ENCODE data around the gene MYO9A. TPM values are rescaled to one million over a fixed set of nuclear protein-coding genes. Genes with fewer than 3 reads are reported as not detected.

The MYO9A gene
- total and polyA plus RNA-seq, 2 donors, result 13.8 to 179 TPM

DNA sequence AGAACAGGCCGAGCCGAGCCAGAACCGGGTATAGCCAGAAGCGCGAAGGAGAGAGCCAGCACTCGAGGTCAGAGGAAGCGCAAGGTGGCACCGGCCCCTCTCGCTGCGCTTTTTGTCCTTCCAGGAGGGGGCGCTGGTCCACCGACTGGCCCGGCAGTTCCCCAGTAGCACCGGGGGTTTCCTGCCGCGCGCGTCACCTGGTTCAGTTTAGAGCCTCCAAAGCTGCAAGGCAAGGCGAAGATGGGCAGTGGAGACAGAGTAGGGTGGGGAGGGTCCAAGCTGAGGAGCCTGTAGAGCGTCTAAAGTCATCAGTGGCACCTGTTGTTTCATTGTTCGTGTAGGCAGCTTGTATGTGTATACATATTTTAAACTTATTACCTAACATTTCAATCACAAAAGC, 315.2 kb downstream of the MYO9A start:
- H3K36me3 ChIP-seq (ENCODE audit: insufficient read depth), result no peaks in the 10 kb centered on the region
- no peak for DNase-seq (ENCODE audit: extremely low spot score)
- H3K4me1 ChIP-seq (ENCODE audit: insufficient read depth), result peaks cover 3% of the 10 kb centered on the region
- no peak overlapping the region for H3K4me3 ChIP-seq (ENCODE audit: low read depth, low read length)
- H3K27ac ChIP-seq (ENCODE audit: low read depth), result no peak overlapping the region
- 73% methylated on average over 21 of the region's 21 CpGs for whole genome bisulfite sequencing

DNA sequence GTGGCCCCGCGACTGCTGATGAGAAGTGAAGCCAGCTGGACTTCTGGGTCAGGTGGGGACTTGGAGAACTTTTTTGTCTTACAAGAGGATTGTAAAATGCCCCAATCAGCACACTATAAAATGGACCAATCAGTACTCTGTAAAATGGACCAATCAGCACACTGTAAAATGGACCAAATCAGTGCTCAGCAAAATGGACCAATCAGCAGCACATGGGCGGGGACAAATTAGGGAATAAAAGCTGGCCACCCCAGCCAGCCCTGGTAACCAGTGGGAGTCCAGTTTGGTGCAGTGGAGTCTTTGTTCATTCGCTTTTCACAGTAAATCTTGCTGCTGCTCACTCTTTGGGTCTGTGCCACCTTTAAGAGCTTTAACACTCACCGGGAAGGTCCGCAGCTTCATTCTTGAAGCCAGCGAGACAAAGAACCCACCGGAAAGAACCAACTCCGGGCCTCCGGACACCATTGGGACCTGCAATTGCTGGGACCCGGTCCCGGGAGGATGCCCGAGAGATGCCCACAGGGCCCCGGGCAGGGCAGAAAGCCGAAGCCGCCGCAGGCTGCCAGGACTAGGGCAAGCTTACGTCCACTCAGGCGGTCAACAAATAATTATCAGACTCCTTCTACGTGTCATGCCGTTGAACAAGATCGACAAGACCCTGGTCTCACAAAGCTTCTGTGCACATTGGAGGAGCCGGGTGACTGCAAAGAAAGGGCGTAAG, 315.9 kb downstream of the MYO9A start:
- 94% methylated on average over 24 of the region's 24 CpGs for WGBS

DNA sequence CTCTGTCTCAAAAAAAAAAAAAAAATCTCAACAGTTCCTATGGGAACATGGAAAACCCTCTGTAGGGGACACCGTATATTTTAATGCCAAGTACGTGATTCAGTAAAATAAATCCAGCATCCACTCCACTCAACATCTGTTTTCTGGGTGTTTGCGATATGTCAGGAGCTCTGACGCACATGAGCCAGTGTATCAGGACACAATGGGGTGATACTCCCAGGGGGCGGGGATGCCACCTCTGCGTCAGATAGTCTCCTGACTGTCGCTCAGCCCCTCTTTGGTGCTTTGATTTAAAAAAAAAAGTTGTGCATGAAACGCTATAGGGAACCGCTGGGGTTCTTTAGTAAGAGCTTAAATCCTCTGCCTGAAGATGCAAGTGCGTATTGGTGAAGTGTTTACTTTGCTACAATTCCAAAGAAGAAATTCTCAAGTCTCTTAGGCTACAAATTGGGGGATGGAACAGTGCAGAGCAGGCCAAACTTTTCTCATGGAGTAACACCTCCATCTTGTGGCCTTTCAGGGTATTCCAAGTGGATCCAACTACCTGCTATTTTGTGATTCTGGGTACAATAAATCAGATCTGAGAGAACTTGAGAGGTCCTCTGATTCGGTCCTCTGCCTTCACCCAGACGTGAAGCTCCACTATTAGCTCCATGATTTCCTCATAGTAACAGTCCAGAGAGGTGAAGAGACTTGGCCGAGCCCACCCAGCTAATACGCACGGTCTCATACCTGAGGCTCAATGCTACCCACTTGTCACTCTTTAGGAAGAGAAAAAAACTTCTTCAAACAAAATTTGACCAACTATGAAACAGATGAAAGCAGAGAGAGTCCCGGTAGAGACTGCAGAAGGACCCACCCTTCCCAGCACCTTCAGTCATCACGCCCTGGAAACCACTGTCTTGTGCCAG, 316.9 kb downstream of the MYO9A start:
- DNase-seq (ENCODE audit: extremely low spot score), result peak; percentile 79
- H3K4me1 ChIP-seq (ENCODE audit: insufficient read depth), result no peaks in the 10 kb centered on the region
- no peak overlapping the region for H3K27ac ChIP-seq (ENCODE audit: low read depth)
- 47% methylated on average over 17 of the region's 17 CpGs for WGBS
- H3K4me3 ChIP-seq (ENCODE audit: low read depth, low read length), result no peak overlapping the region
- no peaks in the 10 kb centered on the region for H3K36me3 ChIP-seq (ENCODE audit: insufficient read depth)

More for the DNA sequence above, 315.9 kb downstream of the MYO9A start:
- peaks cover 3% of the 10 kb centered on the region for H3K4me1 ChIP-seq (ENCODE audit: insufficient read depth)
- no peak for DNase-seq (ENCODE audit: extremely low spot score)
- no peaks in the 10 kb centered on the region for H3K36me3 ChIP-seq (ENCODE audit: insufficient read depth)
- no peak overlapping the region for H3K4me3 ChIP-seq (ENCODE audit: low read depth, low read length)
- no peak overlapping the region for H3K27ac ChIP-seq (ENCODE audit: low read depth)

DNA sequence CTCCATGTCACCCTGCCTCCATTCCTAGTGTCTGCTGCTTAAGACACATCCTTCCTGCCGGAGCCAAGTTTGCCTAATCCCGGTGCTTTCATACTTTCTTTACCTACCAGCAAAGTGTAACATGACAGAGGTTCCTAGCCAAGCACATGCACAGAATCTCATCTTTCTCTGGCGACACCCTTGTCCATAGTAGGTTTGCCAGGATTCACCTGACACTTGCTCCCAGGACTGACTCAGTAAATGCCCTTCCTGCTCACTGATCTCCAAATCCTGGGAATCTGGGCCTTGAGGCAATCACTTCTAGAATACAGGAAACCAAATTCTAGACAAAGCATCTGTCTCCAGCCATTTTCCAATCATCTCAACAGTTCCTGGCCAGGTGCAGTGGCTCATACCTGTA, 317.8 kb downstream of the MYO9A start:
- DNase-seq (ENCODE audit: extremely low spot score), result no peak
- Histone ChIP-seq H3K36me3 (ENCODE audit: insufficient read depth) (no peaks in the 10 kb centered on the region), H3K27ac (ENCODE audit: low read depth) (no peak overlapping the region), H3K4me1 (ENCODE audit: insufficient read depth) (no peaks in the 10 kb centered on the region), H3K4me3 (ENCODE audit: low read depth, low read length) (no peak overlapping the region)
- 90% methylated on average over 3 of the region's 3 CpGs for WGBS

DNA sequence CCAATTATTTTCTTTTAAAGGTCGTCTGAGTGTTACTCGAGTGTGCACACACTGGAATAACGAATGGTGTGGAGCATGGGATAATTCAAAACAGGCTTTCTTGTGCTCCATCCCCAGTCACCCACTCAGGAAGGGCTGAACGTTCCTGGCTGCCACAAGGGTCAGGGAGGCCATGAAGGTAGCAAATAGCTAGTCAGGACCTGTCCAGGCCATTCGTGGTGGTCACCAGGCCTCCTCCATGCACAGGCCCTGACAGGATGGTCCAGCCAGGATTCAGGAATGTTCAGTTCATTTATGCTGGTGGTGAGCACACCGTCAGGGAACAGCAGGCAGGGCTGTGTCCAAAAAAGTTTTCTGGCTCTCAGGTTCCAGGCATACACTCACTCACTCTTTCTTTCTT, 319.3 kb downstream of the MYO9A start:
- no peaks in the 10 kb centered on the region for H3K4me1 ChIP-seq (ENCODE audit: insufficient read depth)
- no peak overlapping the region for H3K27ac ChIP-seq (ENCODE audit: low read depth)
- H3K36me3 ChIP-seq (ENCODE audit: insufficient read depth), result no peaks in the 10 kb centered on the region
- DNase-seq (ENCODE audit: extremely low spot score), result no peak
- WGBS, result 83% methylated on average over 6 of the region's 6 CpGs
- H3K4me3 ChIP-seq (ENCODE audit: low read depth, low read length), result no peak overlapping the region

DNA sequence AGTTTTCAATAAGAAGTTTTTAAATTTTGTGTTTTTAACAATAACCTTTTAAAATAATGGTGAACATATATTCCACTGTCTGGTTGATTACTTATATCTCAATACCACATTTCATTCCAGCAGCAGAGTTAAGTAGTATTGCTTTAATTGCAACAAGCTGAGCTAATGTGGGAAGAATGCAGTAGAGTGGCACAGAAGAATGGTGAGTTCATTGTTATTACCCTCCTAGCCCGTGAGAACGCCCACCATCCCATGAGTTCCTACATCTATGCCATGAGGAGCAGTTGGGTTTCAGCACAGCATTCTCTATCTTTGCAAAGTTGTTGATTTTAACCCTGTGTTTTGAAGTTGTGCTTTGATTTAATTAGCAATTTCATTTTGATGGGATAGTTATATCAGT, 325.4 kb downstream of the MYO9A start:
- H3K4me1 ChIP-seq (ENCODE audit: insufficient read depth), result no peaks in the 10 kb centered on the region
- no peak overlapping the region for H3K4me3 ChIP-seq (ENCODE audit: low read depth, low read length)
- no peaks in the 10 kb centered on the region for H3K36me3 ChIP-seq (ENCODE audit: insufficient read depth)
- no peak for DNase-seq (ENCODE audit: extremely low spot score)
- no peak overlapping the region for H3K27ac ChIP-seq (ENCODE audit: low read depth)
- 61% methylated on average over 2 of the region's 2 CpGs for WGBS

DNA sequence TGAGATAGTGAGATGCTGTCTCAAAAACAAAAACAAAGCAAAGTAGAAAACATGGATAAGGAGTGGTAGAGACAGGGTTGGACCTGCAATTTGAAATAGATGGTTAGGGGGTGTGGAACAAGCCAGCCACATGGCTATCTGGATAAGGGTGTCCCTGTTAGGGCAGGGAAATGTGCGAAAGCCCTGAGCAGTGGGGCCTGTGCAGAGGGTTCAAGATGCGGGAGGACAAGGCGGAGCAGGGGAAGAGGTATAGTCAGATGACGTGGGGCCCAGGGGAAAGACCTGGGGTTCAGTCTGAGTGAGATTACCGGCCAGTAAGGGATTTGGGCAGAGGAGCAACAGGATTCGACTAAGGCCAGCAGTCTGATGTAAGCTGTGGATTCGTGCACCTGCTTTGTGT, 326.0 kb downstream of the MYO9A start:
- Histone ChIP-seq H3K4me3 (ENCODE audit: low read depth, low read length) (no peak overlapping the region), H3K36me3 (ENCODE audit: insufficient read depth) (no peaks in the 10 kb centered on the region), H3K4me1 (ENCODE audit: insufficient read depth) (no peaks in the 10 kb centered on the region), H3K27ac (ENCODE audit: low read depth) (no peak overlapping the region)
- no peak for DNase-seq (ENCODE audit: extremely low spot score)
- 92% methylated on average over 7 of the region's 7 CpGs for WGBS

DNA sequence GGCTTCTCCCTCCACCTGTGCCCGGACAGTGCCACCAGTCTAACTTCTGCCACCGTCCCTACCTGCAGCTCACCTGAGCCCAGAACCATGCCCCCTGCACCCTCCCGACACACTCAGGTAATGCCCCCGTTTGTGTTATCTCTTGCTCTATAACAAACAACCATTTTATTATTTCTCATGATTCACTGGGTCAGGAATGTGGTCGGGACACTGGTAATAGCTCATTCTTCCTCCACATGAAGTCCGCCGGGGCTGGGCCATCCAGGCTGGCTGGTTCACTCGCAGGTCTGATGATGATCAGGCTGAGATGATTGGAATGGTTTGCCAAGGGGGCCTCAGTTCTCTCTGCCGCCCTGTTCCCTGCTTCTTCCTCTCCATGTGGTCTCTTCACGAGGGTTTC, 327.9 kb downstream of the MYO9A start:
- 74% methylated on average over 10 of the region's 10 CpGs for WGBS

DNA sequence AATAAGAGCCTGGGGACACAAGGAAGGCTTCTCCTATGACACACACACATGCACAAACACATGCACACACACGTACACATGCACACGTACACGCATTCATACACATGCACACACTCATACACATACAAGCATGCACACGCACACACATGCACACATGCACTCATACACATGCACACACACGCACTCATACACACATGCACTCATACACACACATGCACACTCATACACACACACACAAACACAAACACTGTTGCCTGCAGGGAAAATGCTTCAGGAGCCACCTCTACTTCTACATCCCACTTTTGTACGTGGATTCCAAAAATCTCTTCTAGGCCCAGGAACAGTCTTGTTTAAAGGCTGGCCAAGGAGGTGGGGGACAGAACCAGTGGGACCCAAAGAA, 328.3 kb downstream of the MYO9A start:
- WGBS, result 89% methylated on average over 6 of the region's 6 CpGs
- H3K4me3 ChIP-seq (ENCODE audit: low read depth, low read length), result no peak overlapping the region
- no peaks in the 10 kb centered on the region for H3K4me1 ChIP-seq (ENCODE audit: insufficient read depth)
- no peak for DNase-seq (ENCODE audit: extremely low spot score)
- no peaks in the 10 kb centered on the region for H3K36me3 ChIP-seq (ENCODE audit: insufficient read depth)
- no peak overlapping the region for H3K27ac ChIP-seq (ENCODE audit: low read depth)

More for the DNA sequence above, 327.9 kb downstream of the MYO9A start:
- Histone ChIP-seq H3K36me3 (ENCODE audit: insufficient read depth) (no peaks in the 10 kb centered on the region), H3K27ac (ENCODE audit: low read depth) (no peak overlapping the region), H3K4me3 (ENCODE audit: low read depth, low read length) (no peak overlapping the region), H3K4me1 (ENCODE audit: insufficient read depth) (no peaks in the 10 kb centered on the region)
- DNase-seq (ENCODE audit: extremely low spot score), result no peak

DNA sequence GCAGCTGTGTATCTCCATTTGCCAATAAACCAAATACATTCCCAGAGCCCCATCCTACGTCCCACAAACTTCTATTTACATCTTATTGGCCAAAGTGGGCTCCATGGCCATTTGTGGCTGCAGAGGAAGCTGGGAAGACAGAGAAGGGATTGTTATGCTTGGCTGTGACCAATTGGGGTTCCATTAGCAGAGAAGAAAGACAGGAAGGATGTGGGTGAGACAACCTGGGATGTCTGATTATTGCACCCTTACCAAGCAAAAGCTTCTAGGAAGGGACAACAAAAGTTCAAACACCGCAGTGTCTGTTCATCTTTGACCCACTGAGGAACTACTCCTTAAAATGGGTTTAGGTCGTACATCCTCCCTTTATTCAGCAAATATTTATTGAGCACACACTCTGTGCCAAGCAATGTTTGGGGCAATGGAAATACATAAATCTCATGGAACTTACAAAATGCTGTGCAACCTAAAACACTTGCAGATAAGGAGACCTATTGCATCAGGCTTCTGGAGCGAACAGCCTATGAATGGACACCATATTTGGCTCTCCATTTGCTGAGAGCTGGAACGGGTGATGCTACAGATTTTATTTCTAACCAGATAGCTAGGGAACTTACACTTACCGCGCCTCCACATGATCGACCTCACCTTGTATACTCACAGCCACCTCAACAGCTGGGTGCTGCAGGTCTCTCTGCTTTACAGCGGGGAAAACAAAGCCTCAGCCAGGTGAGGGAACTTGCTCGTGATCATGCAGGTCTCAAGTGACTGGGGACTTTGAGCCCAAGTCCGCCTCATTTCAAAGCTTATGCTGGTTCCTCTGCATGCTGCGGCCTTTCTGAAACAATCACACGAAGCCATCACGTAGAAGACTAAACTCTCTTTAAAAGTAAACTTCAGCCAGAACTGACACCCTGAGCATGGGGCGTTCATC, 329.0 kb downstream of the MYO9A start:
- H3K36me3 ChIP-seq (ENCODE audit: insufficient read depth), result no peaks in the 10 kb centered on the region
- no peaks in the 10 kb centered on the region for H3K4me1 ChIP-seq (ENCODE audit: insufficient read depth)
- DNase-seq (ENCODE audit: extremely low spot score), result no peak
- no peak overlapping the region for H3K4me3 ChIP-seq (ENCODE audit: low read depth, low read length)
- 83% methylated on average over 15 of the region's 15 CpGs for WGBS
- no peak overlapping the region for H3K27ac ChIP-seq (ENCODE audit: low read depth)

DNA sequence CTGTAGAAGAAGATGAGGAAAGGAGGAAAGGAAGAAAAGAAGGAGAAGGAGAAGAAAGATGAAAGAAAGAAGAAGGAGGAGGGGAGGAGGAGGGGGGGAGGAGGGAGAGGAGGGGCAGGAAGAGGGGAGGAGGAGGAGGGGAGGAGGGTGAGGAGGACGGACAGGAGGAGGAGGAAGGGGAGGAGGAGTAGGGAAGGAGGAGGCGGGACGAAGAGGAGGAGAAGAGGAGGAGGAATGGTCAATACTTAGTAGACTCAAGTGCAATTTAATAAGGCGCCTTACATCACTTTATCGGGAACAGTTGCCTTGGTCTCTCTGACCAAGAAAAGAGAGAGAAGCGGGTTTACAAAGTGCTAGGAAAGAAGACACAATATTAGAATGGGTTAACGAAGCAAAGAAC, 331.3 kb downstream of the MYO9A start:
- no peak overlapping the region for H3K4me3 ChIP-seq (ENCODE audit: low read depth, low read length)
- 85% methylated on average over 7 of the region's 7 CpGs for WGBS
- H3K27ac ChIP-seq (ENCODE audit: low read depth), result no peak overlapping the region
- no peaks in the 10 kb centered on the region for H3K36me3 ChIP-seq (ENCODE audit: insufficient read depth)
- no peaks in the 10 kb centered on the region for H3K4me1 ChIP-seq (ENCODE audit: insufficient read depth)
- DNase-seq (ENCODE audit: extremely low spot score), result no peak

DNA sequence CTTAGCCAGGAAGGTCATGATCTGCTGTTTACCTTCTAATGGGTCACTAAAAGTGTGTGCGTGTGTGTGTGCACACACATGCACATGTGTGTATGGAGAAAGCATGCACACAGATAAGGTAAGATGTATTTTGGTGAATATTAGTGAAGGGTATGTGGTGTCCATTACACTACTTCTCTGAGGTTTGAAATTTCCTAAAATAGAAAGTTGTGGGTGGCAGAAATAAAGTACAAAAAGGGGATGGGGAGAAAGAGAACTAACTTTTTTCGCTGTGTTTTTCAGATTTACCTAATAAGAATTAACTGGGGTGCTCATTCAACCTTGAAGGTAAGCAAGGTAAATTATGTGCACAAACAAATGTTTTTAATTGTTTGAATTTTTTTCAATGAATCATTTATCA, 332.0 kb downstream of the MYO9A start:
- H3K4me3 ChIP-seq (ENCODE audit: low read depth, low read length), result no peak overlapping the region
- H3K36me3 ChIP-seq (ENCODE audit: insufficient read depth), result no peaks in the 10 kb centered on the region
- DNase-seq (ENCODE audit: extremely low spot score), result no peak
- H3K27ac ChIP-seq (ENCODE audit: low read depth), result no peak overlapping the region
- no peaks in the 10 kb centered on the region for H3K4me1 ChIP-seq (ENCODE audit: insufficient read depth)
- 93% methylated on average over 2 of the region's 2 CpGs for WGBS

DNA sequence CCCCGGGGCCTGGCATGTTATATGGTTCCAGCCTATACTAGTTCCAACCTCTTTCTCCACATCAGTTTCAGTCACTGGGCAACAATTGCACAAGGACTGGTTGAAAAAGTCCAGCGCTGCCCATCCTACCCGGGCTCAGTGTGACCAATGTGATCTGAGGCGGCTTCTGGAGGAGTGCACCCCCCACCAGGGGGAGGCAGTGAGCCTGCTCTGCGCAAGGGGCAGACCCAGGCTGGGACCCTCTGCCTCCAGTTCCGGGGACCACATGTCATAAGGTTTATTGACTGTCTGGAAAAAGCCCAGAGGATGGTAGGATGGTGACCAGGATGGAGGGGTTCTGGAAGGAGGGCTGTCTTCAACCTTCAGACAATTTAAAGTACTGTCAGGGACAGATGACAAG, 333.2 kb downstream of the MYO9A start:
- no peak for DNase-seq (ENCODE audit: extremely low spot score)
- WGBS, result 70% methylated on average over 6 of the region's 6 CpGs
- no peak overlapping the region for H3K4me3 ChIP-seq (ENCODE audit: low read depth, low read length)
- H3K27ac ChIP-seq (ENCODE audit: low read depth), result no peak overlapping the region
- no peaks in the 10 kb centered on the region for H3K36me3 ChIP-seq (ENCODE audit: insufficient read depth)
- H3K4me1 ChIP-seq (ENCODE audit: insufficient read depth), result no peaks in the 10 kb centered on the region
